Measurements from ENCODE around the gene PDGFA. TPM values are rescaled to one million over a fixed set of nuclear protein-coding genes. Genes with fewer than 3 reads are reported as not detected.

Gene PDGFA
- total RNA-seq (2022): 20.1 and 26.6 TPM in 2 replicates
- percentile 54 among the genes with signal in this experiment for Bru-seq, nascent RNA
- BruChase-seq, experiment 1, labeled RNA remaining after a 6-hour chase: percentile 70 among the genes with signal in this experiment
- BruChase-seq, experiment 2, labeled RNA remaining after a 2-hour chase: percentile 67 among the genes with signal in this experiment
- long read RNA-seq, partial matches to known transcripts: 0 of 1 reads
- long read RNA-seq, other reads (novel, unspliced or antisense): 0 of 1 reads

GRCh38 chr7:519484-520390, at the start of gene PDGFA:
TSS of gene PDGFA (minus strand) at chr7:519846. CDS start at chr7:519001, 845 bp downstream.
- POLR2A ChIA-PET: interaction anchor here (0.6 to 2.8 kb wide), 13 partner anchors 19 to 312 kb away, joined by 3 to 39 read pairs (median 4); no protein-coding TSS in a partner anchor
- Mint-ChIP-seq H3K4me3 (ENCODE audit: unreplicated experiment) (peak within 1 kb of the TSS; percentile 85), H3K4me1 (ENCODE audit: insufficient read depth, unreplicated experiment) (no peaks in the 10 kb centered on the region), H3K36me3 (ENCODE audit: insufficient read depth, unreplicated experiment) (no peaks in the 10 kb centered on the region), H3K27me3 (ENCODE audit: insufficient read depth, unreplicated experiment) (no peaks in the 10 kb centered on the region), H3K27ac (ENCODE audit: low read depth, unreplicated experiment) (no peak within 1 kb of the TSS), H3K9me3 (ENCODE audit: unreplicated experiment) (no peaks in the 10 kb centered on the region)
- CTCF ChIA-PET: interaction anchor here (0.7 to 1.5 kb wide), 4 partner anchors 43 to 984 kb away, joined by 3 to 5 read pairs (median 3); no protein-coding TSS in a partner anchor
- intact Hi-C loops (cut with micrococcal nuclease): loop anchor here (2.0 to 5.0 kb wide), 4 partner anchors 19 to 208 kb away; partner anchors contain the start of genes DNAAF5 and PRKAR1B
- no peak for TF ChIP-seq CTCF (IDR thresholded peaks at IDR 0.05; ENCODE audit: unreplicated experiment)
- peak; percentile 60 for DNase-seq (ENCODE audit: unreplicated experiment)
- no TSS peak for BruUV-seq (replicated peaks)

GRCh38 chr7:568031-568951, 48.6 kb upstream of the PDGFA start:
- Mint-ChIP-seq H3K4me1 (ENCODE audit: insufficient read depth, unreplicated experiment) (no peaks in the 10 kb centered on the region), H3K27me3 (ENCODE audit: insufficient read depth, unreplicated experiment) (no peaks in the 10 kb centered on the region), H3K27ac (ENCODE audit: low read depth, unreplicated experiment) (no peak overlapping the region), H3K9me3 (ENCODE audit: unreplicated experiment) (no peaks in the 10 kb centered on the region), H3K4me3 (ENCODE audit: unreplicated experiment) (no peak overlapping the region), H3K36me3 (ENCODE audit: insufficient read depth, unreplicated experiment) (no peaks in the 10 kb centered on the region)
- ChIA-PET CTCF (no interaction called here), POLR2A (no interaction called here)
- DNase-seq (ENCODE audit: unreplicated experiment): no peak
- intact Hi-C loops (cut with micrococcal nuclease): no loop called here
- no TSS peak for BruUV-seq (replicated peaks)
- no peak for TF ChIP-seq CTCF (IDR thresholded peaks at IDR 0.05; ENCODE audit: unreplicated experiment)

GRCh38 chr7:567305-567883, 47.7 kb upstream of the PDGFA start:
- CTCF ChIA-PET: no interaction called here
- intact Hi-C loops (cut with micrococcal nuclease): no loop called here
- no peak for DNase-seq (ENCODE audit: unreplicated experiment)
- no peak overlapping the region for H3K27ac Mint-ChIP-seq (ENCODE audit: low read depth, unreplicated experiment)
- H3K4me1 Mint-ChIP-seq (ENCODE audit: insufficient read depth, unreplicated experiment): no peaks in the 10 kb centered on the region
- no peaks in the 10 kb centered on the region for H3K9me3 Mint-ChIP-seq (ENCODE audit: unreplicated experiment)
- H3K36me3 Mint-ChIP-seq (ENCODE audit: insufficient read depth, unreplicated experiment): no peaks in the 10 kb centered on the region
- POLR2A ChIA-PET: no interaction called here
- H3K27me3 Mint-ChIP-seq (ENCODE audit: insufficient read depth, unreplicated experiment): no peaks in the 10 kb centered on the region
- no peak for TF ChIP-seq CTCF (IDR thresholded peaks at IDR 0.05; ENCODE audit: unreplicated experiment)
- no peak overlapping the region for H3K4me3 Mint-ChIP-seq (ENCODE audit: unreplicated experiment)
- no TSS peak for BruUV-seq (replicated peaks)
